ENCODE measurements around the gene KLHL29. TPM values are rescaled to one million over a fixed set of nuclear protein-coding genes. Genes with fewer than 3 reads are reported as not detected.

Gene KLHL29
- total and polyA plus RNA-seq, 2 of the 13 experiments (the other 11 are each of a cell fraction or from before 2014, with no cell fraction given) = 0.01 TPM; not detected in 1

DNA sequence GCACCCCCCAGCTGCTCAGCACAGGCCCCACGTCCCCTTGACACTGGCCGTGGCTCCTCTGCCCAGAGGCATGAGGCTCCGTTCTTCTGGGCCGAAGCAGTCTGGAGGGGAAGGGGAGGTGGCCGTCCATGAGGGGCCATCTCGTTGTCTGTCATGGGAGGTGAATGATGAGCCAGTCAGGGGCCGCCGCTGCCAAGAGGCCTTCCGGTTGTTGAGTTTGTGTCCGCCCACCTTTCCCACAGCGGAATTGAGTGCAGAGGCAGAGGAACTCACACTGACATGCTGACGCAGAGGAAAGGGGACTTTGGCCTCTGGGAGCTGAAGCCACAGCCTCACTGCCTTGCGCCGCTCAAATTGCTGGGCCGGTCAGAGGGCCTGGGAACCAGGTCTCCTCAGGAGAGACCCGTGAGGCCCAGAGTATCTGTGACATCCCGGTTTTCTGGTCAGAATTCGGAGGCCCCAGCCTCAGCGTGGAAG lies 273.5 kb downstream of the KLHL29 start (continued):
- TF ChIP-seq SATB2 (CRISPR knock-in tag; IDR thresholded peaks at IDR 0.05) (no peak), RNF2 (conservative IDR thresholded peaks at IDR 0.05; ENCODE audit: low read depth) (0 out of 2 replicates have a peak, but pooled peaks have one; percentile 37), ZNF124 (CRISPR knock-in tag; IDR thresholded peaks at IDR 0.05) (0 out of 2 replicates have a peak, but pooled peaks have one; percentile 64), ZNF251 (CRISPR knock-in tag; IDR thresholded peaks at IDR 0.05) (no peak), ZFP41 (CRISPR knock-in tag; IDR thresholded peaks at IDR 0.05; ENCODE audit: borderline replicate concordance) (0 out of 2 replicates have a peak, but pooled peaks have one; percentile 52), HNRNPL (IDR thresholded peaks at IDR 0.05; ENCODE audit: low read depth, low read length) (no peak), ZNF329 (CRISPR knock-in tag; IDR thresholded peaks at IDR 0.05; ENCODE audit: low read depth) (no peak), NCOR1 (IDR thresholded peaks at IDR 0.05; ENCODE audit: borderline replicate concordance, low read length) (no peak), RFXAP (CRISPR knock-in tag; IDR thresholded peaks at IDR 0.05; ENCODE audit: borderline replicate concordance) (0 out of 2 replicates have a peak, but pooled peaks have one; percentile 79), ZNF501 (CRISPR knock-in tag; IDR thresholded peaks at IDR 0.05) (peak; percentile 59; the same call in 1 of the 2 replicates), KMT2B (CRISPR knock-in tag; IDR thresholded peaks at IDR 0.05) (peak; percentile 54; the same call in 1 of the 2 replicates), DMAP1 (CRISPR knock-in tag; IDR thresholded peaks at IDR 0.05) (no peak), PLRG1 (conservative IDR thresholded peaks at IDR 0.05) (no peak), ZNF224 (CRISPR knock-in tag; IDR thresholded peaks at IDR 0.05) (no peak), ISL2 (CRISPR knock-in tag; IDR thresholded peaks at IDR 0.05) (peak; percentile 53; the same call in 1 of the 2 replicates), TBX2 (CRISPR knock-in tag; IDR thresholded peaks at IDR 0.05; ENCODE audit: borderline replicate concordance) (peak; percentile 64; the same call in 1 of the 2 replicates), HOXD1 (CRISPR knock-in tag; IDR thresholded peaks at IDR 0.05) (peak; percentile 89), MAFG (CRISPR knock-in tag; IDR thresholded peaks at IDR 0.05) (peak; percentile 48), SP5 (CRISPR knock-in tag; IDR thresholded peaks at IDR 0.05; ENCODE audit: borderline replicate concordance, low read depth) (peak; percentile 50)
- TF ChIP-seq, protein P1, sequence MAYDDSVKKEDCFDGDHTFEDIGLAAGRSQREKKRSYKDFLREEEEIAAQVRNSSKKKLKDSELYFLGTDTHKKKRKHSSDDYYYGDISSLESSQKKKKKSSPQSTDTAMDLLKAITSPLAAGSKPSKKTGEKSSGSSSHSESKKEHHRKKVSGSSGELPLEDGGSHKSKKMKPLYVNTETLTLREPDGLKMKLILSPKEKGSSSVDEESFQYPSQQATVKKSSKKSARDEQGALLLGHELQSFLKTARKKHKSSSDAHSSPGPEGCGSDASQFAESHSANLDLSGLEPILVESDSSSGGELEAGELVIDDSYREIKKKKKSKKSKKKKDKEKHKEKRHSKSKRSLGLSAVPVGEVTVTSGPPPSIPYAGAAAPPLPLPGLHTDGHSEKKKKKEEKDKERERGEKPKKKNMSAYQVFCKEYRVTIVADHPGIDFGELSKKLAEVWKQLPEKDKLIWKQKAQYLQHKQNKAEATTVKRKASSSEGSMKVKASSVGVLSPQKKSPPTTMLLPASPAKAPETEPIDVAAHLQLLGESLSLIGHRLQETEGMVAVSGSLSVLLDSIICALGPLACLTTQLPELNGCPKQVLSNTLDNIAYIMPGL (CRISPR knock-in tag; IDR thresholded peaks at IDR 0.05; ENCODE audit: borderline replicate concordance in 1 of 2, low read depth in 1 of 2) = peak in 1 of 2 experiments; percentile 45; a peak in 1 of 4 replicates
- TF ChIP-seq, protein P2, sequence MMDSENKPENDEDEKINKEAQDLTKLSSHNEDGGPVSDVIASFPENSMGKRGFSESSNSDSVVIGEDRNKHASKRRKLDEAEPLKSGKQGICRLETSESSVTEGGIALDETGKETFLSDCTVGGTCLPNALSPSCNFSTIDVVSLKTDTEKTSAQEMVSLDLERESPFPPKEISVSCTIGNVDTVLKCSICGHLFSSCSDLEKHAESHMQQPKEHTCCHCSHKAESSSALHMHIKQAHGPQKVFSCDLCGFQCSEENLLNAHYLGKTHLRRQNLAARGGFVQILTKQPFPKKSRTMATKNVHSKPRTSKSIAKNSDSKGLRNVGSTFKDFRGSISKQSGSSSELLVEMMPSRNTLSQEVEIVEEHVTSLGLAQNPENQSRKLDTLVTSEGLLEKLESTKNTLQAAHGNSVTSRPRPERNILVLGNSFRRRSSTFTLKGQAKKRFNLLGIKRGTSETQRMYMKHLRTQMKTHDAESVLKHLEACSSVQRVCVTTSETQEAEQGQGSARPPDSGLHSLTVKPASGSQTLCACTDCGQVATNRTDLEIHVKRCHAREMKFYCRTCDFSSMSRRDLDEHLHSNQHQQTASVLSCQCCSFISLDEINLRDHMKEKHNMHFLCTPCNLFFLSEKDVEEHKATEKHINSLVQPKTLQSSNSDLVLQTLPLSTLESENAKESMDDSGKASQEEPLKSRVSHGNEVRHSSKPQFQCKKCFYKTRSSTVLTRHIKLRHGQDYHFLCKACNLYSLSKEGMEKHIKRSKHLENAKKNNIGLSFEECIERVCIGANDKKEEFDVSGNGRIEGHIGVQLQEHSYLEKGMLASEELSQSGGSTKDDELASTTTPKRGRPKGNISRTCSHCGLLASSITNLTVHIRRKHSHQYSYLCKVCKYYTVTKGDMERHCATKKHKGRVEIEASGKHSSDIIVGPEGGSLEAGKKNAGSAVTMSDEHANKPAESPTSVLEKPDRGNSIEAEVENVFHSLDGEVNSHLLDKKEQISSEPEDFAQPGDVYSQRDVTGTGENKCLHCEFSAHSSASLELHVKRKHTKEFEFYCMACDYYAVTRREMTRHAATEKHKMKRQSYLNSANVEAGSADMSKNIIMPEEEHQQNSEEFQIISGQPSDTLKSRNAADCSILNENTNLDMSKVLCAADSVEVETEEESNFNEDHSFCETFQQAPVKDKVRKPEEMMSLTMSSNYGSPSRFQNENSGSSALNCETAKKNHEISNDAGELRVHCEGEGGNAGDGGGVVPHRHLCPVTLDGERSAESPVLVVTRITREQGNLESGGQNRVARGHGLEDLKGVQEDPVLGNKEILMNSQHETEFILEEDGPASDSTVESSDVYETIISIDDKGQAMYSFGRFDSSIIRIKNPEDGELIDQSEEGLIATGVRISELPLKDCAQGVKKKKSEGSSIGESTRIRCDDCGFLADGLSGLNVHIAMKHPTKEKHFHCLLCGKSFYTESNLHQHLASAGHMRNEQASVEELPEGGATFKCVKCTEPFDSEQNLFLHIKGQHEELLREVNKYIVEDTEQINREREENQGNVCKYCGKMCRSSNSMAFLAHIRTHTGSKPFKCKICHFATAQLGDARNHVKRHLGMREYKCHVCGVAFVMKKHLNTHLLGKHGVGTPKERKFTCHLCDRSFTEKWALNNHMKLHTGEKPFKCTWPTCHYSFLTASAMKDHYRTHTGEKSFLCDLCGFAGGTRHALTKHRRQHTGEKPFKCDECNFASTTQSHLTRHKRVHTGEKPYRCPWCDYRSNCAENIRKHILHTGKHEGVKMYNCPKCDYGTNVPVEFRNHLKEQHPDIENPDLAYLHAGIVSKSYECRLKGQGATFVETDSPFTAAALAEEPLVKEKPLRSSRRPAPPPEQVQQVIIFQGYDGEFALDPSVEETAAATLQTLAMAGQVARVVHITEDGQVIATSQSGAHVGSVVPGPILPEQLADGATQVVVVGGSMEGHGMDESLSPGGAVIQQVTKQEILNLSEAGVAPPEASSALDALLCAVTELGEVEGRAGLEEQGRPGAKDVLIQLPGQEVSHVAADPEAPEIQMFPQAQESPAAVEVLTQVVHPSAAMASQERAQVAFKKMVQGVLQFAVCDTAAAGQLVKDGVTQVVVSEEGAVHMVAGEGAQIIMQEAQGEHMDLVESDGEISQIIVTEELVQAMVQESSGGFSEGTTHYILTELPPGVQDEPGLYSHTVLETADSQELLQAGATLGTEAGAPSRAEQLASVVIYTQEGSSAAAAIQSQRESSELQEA (CRISPR knock-in tag; IDR thresholded peaks at IDR 0.05; ENCODE audit: not compliant biosample characterization) = peak; percentile 48
- TF ChIP-seq, protein P3, sequence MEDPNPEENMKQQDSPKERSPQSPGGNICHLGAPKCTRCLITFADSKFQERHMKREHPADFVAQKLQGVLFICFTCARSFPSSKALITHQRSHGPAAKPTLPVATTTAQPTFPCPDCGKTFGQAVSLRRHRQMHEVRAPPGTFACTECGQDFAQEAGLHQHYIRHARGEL (CRISPR knock-in tag; IDR thresholded peaks at IDR 0.05) = no peak

Data from HepG2 (cell line).